Activated CD4-positive, alpha-beta T cell treated with anti-CD3 and anti-CD28 coated beads, Interleukin-2, amount 10 ng/mL, durations not matched to agents 24 days and 14 days (primary cell): ENCODE results near the gene MNT. TPM values are rescaled to one million over a fixed set of nuclear protein-coding genes. Genes with fewer than 3 reads are reported as not detected.
A peak's percentile ranks its signal among the peaks of the same experiment; 100 is the strongest.
"Not testable (repeated sequence)": the region's sequence is repeated elsewhere in the genome, so short reads cannot be mapped to it uniquely, and the experiment has no call there.

Experiments
- DNase-seq: peaks from one replicate; pipeline ENCODE4 v3.0.0; 2022
- H3K27ac Mint-ChIP-seq: one replicate; pipeline ENCODE4 v1.8.0; 2022; ENCODE audit warnings: mild to moderate bottlenecking, mixed read lengths
- H3K27me3 Mint-ChIP-seq: one replicate; pipeline ENCODE4 v1.8.0; 2022; ENCODE audit warnings: mixed read lengths
- H3K36me3 Mint-ChIP-seq: one replicate; pipeline ENCODE4 v1.8.0; 2022; ENCODE audit warnings: low read depth, mild to moderate bottlenecking, mixed read lengths
- H3K4me1 Mint-ChIP-seq: one replicate; pipeline ENCODE4 v1.8.0; 2021; ENCODE audit warnings: mixed read lengths
- H3K4me3 Mint-ChIP-seq: one replicate; pipeline ENCODE4 v1.8.0; 2022; ENCODE audit warnings: mild to moderate bottlenecking, moderate library complexity, mixed read lengths
- H3K9me3 Mint-ChIP-seq: one replicate; pipeline ENCODE4 v1.8.0; 2021; ENCODE audit warnings: mixed read lengths
- intact Hi-C: fragments of 100-400 bp; cut with micrococcal nuclease; formaldehyde crosslinking; loops from one replicate; pipeline ENCODE4 v1.15.1; 2023
- total RNA-seq: library from RNA; stranded (reverse); gene quantifications from 2 replicates; pipeline ENCODE4 v1.2.3, GENCODE V29; 2022

Gene MNT, protein sequence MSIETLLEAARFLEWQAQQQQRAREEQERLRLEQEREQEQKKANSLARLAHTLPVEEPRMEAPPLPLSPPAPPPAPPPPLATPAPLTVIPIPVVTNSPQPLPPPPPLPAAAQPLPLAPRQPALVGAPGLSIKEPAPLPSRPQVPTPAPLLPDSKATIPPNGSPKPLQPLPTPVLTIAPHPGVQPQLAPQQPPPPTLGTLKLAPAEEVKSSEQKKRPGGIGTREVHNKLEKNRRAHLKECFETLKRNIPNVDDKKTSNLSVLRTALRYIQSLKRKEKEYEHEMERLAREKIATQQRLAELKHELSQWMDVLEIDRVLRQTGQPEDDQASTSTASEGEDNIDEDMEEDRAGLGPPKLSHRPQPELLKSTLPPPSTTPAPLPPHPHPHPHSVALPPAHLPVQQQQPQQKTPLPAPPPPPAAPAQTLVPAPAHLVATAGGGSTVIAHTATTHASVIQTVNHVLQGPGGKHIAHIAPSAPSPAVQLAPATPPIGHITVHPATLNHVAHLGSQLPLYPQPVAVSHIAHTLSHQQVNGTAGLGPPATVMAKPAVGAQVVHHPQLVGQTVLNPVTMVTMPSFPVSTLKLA
- 29.1 and 32.8 TPM in 2 replicates for total RNA-seq

DNA sequence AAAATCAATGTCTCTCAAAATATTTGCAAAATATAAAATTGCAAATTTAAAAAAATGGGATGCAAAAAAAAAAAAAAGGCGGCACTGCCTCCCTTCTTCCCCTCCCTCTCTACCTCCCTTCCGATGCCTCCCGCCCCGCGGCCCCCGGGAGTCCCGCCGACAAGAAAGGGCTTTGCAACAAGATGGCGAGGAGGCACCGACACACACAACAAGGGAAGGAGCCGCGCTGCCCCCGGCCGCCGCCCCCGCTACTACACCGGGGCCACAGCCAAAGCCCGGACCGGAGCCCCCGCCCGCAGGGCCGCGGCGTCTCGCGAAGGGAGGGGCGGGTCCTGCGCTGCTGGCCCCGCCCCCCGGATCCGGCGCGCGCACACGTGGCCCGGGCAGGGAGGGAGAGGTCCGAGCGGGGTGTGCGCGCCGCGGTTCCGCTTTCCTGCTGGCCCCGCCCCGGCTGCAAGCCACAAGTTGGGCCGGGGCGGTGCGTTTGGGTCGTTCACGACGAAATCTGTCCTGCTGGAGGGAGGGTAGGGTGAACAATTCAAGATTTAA, at the start of gene MNT:
Gene MNT, minus strand, starts transcription at position 184 of the 549 bp plus-strand sequence. CDS start 348 bp downstream, outside the sequence.
- Mint-ChIP-seq H3K27me3 (no peaks in the 10 kb centered on the region), H3K36me3 (peaks cover 9% of the 10 kb centered on the region), H3K4me1 (peaks cover 52% of the 10 kb centered on the region), H3K4me3 (peak within 1 kb of the TSS; percentile 99), H3K27ac (peak within 1 kb of the TSS; percentile 98), H3K9me3 (no peaks in the 10 kb centered on the region)
- peak; percentile 98 for DNase-seq
- intact Hi-C loops, result loop anchor here (1.0 to 5.0 kb wide), 9 partner anchors 15 to 1966 kb away; partner anchors contain the start of genes CLUH, HIC1, METTL16 and OVCA2

DNA sequence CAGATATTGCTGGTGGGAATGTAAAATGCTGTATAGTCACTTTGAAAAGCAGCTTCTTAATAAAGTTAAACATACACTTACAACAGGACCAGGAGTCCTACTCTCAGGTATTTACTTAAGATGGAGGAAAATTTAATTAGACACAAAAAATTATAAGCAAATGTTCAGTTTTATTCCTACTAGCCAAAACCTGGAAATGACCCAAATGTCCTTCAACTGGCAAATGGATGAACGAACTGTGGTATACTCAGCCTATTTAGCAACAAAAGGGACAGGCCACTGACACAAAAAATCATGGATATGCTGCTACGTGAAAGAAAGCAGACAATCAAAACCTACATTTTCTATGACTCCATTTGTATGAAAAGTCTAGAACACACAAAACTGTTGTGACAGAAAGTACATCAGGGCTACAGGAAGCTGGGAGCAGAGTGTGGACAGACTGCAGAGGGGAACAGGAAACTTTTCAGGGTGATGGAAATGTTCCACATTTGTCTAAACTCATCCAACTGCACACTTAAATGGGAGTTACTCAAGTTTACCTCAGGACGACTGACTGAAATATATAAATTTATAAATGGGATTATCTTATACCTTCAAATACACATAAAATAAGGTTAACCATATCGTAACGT, 49.3 kb upstream of the MNT start:
- Mint-ChIP-seq H3K4me3 (no peak overlapping the region), H3K4me1 (peaks cover 5% of the 10 kb centered on the region), H3K9me3 (peaks cover 5% of the 10 kb centered on the region), H3K36me3 (peaks cover 13% of the 10 kb centered on the region), H3K27me3 (no peaks in the 10 kb centered on the region), H3K27ac (no peak overlapping the region)
- intact Hi-C loops, result no loop called here
- no peak for DNase-seq

DNA sequence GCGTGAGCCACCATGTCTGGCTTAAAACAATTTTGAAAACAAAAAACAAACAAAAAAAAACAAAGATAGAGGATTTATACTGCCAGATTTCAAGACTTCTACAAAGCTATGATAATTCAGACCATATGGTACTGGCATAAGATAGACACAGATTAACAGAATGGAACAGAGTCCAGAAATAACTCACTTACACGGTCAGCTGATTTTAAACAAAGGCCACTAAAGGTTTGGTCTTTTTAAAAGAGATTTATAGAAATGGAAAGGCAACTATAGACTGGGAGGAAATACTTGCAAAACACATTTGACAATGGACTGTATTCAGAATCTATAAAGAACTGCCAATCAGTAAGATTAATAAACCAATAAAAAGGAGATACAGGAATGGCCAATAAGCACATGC, 48.6 kb upstream of the MNT start:
- no peaks in the 10 kb centered on the region for H3K27me3 Mint-ChIP-seq
- intact Hi-C loops, result no loop called here
- H3K4me3 Mint-ChIP-seq, result no peak overlapping the region

DNA sequence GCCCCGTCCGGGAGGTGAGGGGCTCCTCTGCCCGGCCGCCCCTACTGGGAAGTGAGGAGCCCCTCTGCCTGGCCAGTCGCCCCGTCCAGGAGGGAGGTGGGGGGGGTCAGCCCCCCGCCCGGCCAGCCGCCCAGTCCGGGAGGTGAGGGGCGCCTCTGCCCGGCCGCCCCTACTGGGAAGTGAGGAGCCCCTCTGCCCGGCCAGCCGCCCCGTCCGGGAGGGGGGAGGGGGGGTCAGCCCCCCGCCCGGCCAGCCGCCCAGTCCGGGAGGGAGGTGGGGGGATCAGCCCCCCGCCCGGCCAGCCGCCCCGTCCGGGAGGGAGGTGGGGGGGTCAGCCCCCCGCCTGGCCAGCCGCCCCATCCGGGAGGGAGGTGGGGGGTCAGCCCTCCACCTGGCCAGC, 46.6 kb upstream of the MNT start:
- H3K27ac Mint-ChIP-seq, DNase-seq, H3K9me3 Mint-ChIP-seq, intact Hi-C loops, H3K4me3 Mint-ChIP-seq, H3K27me3 Mint-ChIP-seq, H3K4me1 Mint-ChIP-seq: not testable (repeated sequence)
- peaks cover 15% of the 10 kb centered on the region for H3K36me3 Mint-ChIP-seq

More for the DNA sequence above, 48.6 kb upstream of the MNT start:
- H3K9me3 Mint-ChIP-seq, result peaks cover 5% of the 10 kb centered on the region
- peaks cover 5% of the 10 kb centered on the region for H3K4me1 Mint-ChIP-seq
- DNase-seq, result no peak
- no peak overlapping the region for H3K27ac Mint-ChIP-seq
- H3K36me3 Mint-ChIP-seq, result peaks cover 15% of the 10 kb centered on the region

DNA sequence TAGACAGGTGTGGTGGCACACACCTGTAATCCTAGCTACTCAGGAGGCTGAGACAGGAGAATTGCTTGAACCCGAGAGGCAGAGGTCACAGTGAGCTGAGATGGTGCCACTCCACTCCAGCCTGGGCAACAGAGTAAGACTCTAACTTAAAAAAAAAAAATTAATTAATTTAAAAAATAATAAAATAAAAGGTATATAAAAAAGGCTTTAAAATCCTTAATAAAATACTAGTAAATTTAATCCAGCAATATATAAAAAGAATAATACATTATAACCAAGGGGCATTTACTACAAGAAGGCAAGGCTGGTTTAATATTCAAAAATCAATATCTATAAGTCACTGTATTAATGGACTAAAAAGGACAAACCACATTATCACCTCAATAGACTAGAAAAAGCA, 44.8 kb upstream of the MNT start:
- peaks cover 2% of the 10 kb centered on the region for H3K4me1 Mint-ChIP-seq
- H3K27me3 Mint-ChIP-seq, result no peaks in the 10 kb centered on the region
- H3K9me3 Mint-ChIP-seq, result peaks cover 5% of the 10 kb centered on the region
- intact Hi-C loops, result no loop called here
- DNase-seq, result no peak
- H3K27ac Mint-ChIP-seq, result no peak overlapping the region
- peaks cover 22% of the 10 kb centered on the region for H3K36me3 Mint-ChIP-seq
- H3K4me3 Mint-ChIP-seq, result no peak overlapping the region

DNA sequence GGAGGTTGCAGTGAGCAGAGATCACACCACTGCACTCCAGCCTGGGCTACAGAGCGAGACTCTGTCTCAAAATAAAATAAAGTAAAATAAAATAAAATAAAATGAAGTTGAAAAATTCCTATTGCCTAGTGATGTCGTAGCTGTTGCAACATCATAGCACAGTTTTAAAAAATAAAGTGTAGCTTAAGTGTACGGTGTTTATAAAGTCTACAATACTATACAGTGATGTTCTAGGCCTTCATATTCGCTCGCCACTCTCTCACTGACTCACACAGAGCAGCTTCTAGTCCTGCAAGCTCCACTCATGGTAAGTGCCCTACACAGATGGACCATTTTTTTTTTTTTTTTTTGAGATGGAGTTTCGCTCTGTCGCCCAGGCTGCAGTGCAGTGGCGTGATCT, 43.5 kb upstream of the MNT start:
- peaks cover 22% of the 10 kb centered on the region for H3K36me3 Mint-ChIP-seq
- no peaks in the 10 kb centered on the region for H3K27me3 Mint-ChIP-seq
- DNase-seq, result no peak
- intact Hi-C loops, result no loop called here
- H3K4me1 Mint-ChIP-seq, result peaks cover under 1% of the 10 kb centered on the region
- H3K4me3 Mint-ChIP-seq, result no peak overlapping the region
- no peak overlapping the region for H3K27ac Mint-ChIP-seq
- peaks cover 5% of the 10 kb centered on the region for H3K9me3 Mint-ChIP-seq

DNA sequence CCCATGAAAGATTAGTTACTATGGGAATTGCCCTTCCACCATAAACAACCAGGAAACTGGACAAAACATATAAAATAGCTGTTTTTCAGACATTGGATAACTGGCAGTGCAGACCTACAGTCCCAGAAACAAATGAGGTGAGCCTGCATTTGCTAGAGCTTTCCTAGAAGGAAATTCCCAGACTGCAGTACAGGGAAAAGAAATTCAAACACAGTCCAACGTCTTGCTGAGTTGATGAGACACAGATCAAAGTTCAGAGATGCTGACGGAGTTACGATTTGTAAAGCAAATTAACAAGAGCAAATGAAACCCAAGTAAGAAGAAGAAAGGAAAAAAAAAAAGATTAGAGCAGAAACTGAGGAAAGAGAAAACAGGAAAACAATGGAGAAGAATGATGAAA, 41.3 kb upstream of the MNT start:
- no peak overlapping the region for H3K27ac Mint-ChIP-seq
- no peaks in the 10 kb centered on the region for H3K27me3 Mint-ChIP-seq
- H3K36me3 Mint-ChIP-seq, result peaks cover 35% of the 10 kb centered on the region
- no peak for DNase-seq
- peaks cover 2% of the 10 kb centered on the region for H3K4me1 Mint-ChIP-seq
- H3K9me3 Mint-ChIP-seq, result peaks cover 5% of the 10 kb centered on the region
- intact Hi-C loops, result no loop called here
- H3K4me3 Mint-ChIP-seq, result no peak overlapping the region

DNA sequence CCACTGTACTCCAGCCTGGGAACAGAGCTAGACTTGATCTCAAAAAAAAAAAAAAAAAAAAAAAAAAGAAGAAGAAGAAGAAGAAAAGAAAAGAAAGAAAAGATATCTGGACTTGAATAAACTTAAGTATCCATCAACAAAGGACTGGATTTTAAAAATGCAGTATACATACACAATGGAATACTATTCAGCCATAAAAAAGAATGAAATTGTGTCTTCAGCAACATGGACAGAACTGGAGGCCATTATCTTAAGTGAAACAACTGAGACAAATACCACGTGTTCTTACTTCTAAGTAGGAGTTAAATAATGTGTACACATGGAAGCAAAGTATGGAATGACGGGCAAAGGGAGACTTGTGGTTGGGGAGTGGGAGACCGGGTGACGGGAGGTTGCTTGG, 40.1 kb upstream of the MNT start:
- Mint-ChIP-seq H3K4me1 (peaks cover 2% of the 10 kb centered on the region), H3K27me3 (no peaks in the 10 kb centered on the region), H3K27ac (no peak overlapping the region), H3K4me3 (no peak overlapping the region), H3K36me3 (peaks cover 40% of the 10 kb centered on the region), H3K9me3 (peaks cover 2% of the 10 kb centered on the region)
- intact Hi-C loops, result no loop called here
- no peak for DNase-seq

DNA sequence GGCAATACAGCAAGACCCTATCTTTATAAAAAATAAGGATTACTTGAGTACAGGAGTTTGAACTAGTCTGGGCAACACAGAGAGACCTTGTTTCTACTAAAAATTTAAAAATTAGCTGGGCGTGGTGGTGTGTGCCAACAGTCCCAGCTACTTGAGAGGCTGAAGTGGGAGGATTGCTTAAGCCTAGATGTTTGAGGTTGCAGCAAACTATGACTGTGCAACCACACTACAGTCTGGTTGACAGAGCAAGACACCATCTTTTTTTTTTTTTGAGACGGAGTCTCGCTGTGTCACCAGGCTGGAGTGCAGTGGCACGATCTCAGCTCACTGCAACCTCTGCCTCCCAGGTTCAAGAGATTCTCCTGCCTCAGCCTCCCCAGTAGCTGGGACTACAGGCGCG, 39.1 kb upstream of the MNT start:
- intact Hi-C loops, H3K27me3 Mint-ChIP-seq, H3K27ac Mint-ChIP-seq, H3K4me1 Mint-ChIP-seq, DNase-seq, H3K9me3 Mint-ChIP-seq, H3K4me3 Mint-ChIP-seq: not testable (repeated sequence)
- H3K36me3 Mint-ChIP-seq, result peaks cover 38% of the 10 kb centered on the region

DNA sequence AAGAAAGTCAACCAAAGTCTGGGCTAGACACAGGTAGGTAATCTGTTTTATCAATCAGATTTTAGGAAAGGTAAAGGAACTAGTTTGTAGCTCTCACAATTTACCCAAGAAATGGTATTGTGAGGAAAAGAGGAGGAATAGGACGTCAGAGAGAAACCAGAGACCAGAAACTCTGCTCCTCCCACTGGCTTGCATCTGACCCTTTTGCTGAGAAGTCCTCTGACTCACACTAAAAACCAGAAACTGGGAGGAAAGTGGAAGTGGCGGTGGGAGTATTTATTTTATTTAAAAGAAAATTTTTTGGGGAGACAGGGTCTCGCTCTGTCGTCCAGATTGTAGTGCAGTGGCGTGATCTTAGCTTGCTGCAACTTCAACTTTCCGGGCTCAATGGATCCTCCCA, 38.0 kb upstream of the MNT start:
- peaks cover 4% of the 10 kb centered on the region for H3K4me1 Mint-ChIP-seq
- intact Hi-C loops, result no loop called here
- H3K4me3 Mint-ChIP-seq, result no peak overlapping the region
- H3K27me3 Mint-ChIP-seq, result no peaks in the 10 kb centered on the region
- H3K27ac Mint-ChIP-seq, result no peak overlapping the region
- H3K36me3 Mint-ChIP-seq, result peaks cover 40% of the 10 kb centered on the region
- no peak for DNase-seq
- no peaks in the 10 kb centered on the region for H3K9me3 Mint-ChIP-seq

DNA sequence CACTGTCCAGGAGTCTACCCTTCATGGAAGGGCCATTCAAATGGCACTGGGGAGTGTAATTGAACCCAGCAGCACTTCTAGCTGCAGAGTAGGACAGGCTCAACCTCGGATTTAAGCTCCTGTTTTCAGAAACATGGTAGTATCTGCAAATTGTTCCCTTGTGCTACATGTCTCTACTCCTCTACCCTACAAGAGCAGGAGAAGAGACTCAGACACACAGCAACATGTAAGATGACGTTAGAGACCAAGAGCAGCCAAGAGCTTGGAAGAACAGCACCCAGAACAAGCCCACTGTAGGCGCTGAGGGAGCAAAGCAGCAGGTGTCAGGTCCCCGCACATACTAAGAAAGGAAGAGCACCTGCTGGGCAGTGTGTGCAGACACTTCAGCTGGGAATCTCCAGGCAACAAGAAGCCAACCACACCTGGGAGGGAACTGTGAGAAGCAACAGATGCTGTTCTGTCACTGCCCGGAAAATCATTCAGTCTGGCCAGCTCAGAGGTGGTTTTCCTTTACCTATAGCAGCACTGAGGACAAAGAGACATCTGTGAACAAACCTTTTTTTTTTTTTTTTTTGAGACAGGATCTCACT, 35.6 kb upstream of the MNT start:
- Mint-ChIP-seq H3K36me3 (peaks cover 45% of the 10 kb centered on the region), H3K27ac (no peak overlapping the region), H3K27me3 (no peaks in the 10 kb centered on the region), H3K4me3 (no peak overlapping the region), H3K4me1 (peaks cover 6% of the 10 kb centered on the region), H3K9me3 (no peaks in the 10 kb centered on the region)
- intact Hi-C loops, result no loop called here
- DNase-seq, result no peak

DNA sequence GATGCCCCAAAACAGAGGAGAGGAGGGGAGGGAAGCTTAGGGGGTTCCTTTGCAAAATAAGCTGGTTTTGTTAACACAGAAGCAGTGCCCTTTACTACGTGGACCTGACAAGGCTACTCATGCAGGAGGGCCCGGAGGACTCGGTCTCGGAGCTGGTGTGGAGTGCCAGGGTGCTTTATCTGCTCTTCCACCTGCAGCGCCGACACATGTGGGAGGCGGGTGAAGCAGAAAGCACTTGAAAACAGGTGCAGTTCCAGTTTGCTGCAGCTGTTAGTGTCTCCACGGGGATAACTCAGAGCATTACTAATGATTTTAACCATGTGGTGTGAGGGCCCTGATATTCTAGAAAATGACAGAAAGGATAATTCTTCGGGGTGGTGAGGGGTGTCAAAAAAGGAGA, 35.0 kb upstream of the MNT start:
- no peaks in the 10 kb centered on the region for H3K9me3 Mint-ChIP-seq
- peaks cover 39% of the 10 kb centered on the region for H3K36me3 Mint-ChIP-seq
- H3K27ac Mint-ChIP-seq, result no peak overlapping the region
- H3K27me3 Mint-ChIP-seq, result no peaks in the 10 kb centered on the region
- H3K4me1 Mint-ChIP-seq, result peaks cover 6% of the 10 kb centered on the region
- no peak for DNase-seq
- H3K4me3 Mint-ChIP-seq, result no peak overlapping the region
- intact Hi-C loops, result no loop called here

DNA sequence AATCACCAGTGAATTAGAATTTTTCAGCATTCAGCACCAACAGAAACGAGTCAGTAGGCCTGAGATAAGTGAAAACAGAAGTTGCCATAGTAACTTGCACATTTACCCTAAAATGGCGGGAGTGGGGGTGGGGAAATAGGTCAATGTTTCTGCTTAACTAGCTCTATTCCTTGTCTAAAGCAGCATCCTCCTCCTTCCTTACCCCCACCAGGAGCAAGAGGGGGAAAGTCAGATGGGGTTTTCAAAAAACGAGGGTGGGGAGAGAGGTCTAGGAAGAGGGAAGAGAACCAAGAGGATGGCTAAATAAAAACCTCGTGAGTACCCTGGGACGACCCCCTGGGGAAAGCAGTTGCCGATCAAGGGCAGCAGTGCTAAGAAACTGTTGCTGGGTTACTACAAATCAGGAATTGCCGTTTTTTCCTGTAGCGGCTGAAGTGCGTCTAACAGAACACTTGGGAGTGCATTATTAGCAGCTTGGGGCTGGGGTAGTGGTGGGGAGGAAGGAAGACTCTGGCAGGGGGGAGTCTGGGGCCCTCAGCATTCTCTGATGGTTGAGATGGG, 34.4 kb upstream of the MNT start:
- Mint-ChIP-seq H3K36me3 (peaks cover 34% of the 10 kb centered on the region), H3K4me3 (no peak overlapping the region), H3K27me3 (no peaks in the 10 kb centered on the region)

More for the DNA sequence above, 34.4 kb upstream of the MNT start:
- H3K27ac Mint-ChIP-seq, result no peak overlapping the region
- H3K9me3 Mint-ChIP-seq, result no peaks in the 10 kb centered on the region
- intact Hi-C loops, result no loop called here
- peaks cover 6% of the 10 kb centered on the region for H3K4me1 Mint-ChIP-seq
- DNase-seq, result no peak
